Midbrain (tissue), 1 donor: ENCODE measurements around the gene CHMP4A.

Experiments used
- DNase-seq: peaks from one replicate; lab custom pipeline; 2025; lab: John Stamatoyannopoulos, UW

CHMP4A gene, protein sequence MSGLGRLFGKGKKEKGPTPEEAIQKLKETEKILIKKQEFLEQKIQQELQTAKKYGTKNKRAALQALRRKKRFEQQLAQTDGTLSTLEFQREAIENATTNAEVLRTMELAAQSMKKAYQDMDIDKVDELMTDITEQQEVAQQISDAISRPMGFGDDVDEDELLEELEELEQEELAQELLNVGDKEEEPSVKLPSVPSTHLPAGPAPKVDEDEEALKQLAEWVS

DNA sequence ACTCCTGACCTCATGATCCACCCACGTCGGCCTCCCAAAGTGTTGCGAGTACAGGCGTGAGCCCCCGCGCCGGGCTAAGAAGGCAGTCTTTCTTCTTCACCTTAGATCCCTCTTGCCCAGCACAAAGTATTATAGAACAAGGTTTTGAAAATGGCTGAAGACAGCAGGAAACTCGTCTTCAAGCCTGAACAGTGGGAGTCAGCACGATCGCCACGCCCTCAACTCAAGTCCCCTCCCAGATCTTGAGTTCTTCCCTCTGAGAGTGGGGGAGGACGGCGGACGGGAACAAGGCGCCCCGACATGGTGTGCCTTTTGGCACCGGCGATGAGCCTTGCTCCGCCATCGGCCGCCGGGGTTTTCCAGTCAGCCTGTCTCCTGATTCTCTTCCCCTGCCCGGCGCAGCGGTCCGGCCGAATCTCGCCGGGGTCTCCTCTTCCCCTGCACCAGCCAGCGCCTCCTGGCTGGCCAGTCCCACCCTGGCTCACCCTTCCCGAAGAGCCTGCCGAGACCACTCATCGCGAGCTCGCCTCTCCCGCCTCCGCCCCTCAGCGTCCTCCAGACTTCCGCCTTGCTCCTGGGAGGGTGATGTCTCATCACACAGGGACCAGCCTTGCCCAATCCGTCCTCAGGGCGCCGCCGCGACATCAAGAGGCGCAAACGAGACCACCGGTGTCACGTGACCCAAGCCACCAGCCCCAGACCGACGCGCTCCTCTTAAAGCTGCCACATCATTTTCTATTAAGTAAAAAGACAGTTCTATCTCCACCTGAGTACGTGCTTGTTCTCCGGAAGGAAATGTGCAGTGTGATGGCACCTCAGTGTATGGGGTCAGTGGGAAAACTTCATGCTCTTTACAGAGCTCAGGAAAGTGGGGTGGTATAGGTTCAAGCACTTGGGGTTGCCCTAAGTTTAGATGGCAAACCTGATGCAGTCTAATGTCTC is at the start of gene CHMP4A:
Gene CHMP4A (minus strand): TSS at position 565 of the 942 bp plus-strand sequence. CDS start 49 bp downstream, at position 516.
- DNase-seq: peak; percentile 90

DNA sequence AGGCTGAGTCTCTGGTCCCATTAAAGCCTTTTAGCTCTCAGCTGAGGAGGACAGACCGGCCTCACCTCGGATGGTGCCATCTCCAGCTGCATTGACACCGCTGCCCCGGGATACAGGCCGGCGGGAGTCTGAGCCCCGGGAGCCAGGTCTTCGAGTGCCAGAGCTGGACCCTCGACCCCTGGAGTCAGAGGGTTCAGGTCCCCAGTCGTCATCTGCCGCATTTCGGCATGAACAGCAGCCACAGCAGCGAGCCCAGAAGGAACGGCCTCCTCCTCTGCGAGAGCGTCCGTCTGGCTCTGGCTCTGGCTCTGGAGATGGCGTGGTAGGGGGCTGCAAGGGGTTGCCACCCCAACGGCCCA is 48.7 kb upstream of the CHMP4A start:
- DNase-seq: no peak

DNA sequence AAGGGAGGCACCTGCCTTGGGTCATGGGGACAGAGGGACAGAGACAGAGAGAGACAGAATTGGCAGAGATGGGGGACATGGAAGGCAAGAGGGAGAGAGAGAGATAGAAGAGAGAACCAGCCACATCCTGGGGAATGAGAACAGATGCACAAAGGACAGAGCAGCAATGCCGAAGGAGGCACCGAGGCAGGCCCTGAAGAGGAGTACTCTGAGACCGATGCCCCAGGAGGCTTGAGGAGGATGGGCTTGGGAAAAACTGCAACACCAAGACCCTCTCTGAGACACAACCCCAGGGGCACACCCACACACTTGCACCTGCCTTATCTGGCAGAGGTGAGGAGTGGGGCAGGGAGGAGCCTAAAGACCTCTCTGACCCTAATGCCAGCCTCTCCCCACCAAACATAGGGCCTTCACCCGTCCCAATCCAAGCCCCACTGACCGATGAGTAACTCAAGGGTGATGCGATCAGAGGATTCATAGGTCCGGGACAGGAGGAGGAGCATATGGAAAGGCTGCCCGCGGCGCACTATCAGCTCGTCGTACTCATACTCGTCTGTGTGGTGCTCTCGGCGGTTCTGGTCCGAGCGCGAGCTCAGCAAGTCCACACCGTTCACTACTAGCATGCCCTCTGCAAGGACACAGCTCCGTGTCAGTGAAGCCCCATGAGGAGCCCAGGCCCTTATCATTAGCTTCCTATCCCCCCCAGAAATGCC is 48.1 kb upstream of the CHMP4A start:
- DNase-seq: no peak

DNA sequence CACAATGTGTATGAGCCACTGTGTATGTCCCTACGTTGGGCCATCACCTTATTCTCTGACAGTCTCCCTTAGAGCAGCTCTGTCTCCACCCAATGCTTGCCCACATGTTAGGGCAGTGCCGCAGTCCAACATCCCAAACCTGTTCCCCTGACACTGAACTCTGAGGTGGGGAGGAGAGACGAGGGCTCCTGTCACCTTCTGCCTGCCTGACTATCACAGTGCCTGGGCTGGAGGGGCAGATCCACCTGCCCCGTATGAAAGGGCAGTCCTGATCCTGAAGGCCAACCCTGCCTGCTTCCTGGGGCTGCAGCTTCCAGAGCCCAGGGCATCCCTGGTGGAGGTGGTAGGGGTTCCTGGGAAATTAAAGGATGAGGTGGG is 47.5 kb upstream of the CHMP4A start:
- no peak for DNase-seq

DNA sequence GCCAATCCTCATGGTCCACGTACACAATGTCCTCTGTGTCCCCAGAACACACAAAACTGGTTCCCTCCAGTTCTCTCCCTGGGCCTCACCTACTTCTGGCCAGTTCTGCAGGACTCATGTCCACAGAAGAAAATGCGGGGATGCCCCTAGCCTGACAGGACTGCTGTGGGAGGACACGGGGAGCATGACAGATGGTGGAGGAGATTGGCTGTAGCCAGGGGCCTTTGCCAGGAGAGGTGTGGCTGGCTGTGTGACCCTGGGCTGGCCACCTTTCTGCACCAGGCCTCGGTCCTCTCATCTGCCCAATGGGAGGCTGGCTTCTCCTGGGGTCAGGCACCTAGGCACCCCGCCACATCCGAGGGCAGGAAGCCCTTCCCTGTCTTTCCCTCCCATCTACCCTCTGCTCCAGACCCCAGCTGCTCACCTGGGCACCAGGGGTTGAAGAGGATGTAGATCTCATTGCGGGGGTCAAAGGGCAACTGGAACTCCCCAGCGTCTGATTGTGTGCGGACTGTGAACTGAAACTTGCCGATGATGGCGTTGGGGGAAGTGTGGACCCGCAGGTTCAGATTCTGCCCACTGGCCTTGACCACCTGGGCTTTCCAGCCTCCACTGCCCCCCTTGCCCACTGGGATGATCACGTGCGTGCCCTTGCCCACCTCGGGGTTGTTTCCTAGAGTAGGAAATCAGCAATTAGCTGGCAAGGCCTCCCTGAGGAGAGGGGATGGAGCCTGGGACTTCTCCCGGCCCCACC is 46.9 kb upstream of the CHMP4A start:
- no peak for DNase-seq

DNA sequence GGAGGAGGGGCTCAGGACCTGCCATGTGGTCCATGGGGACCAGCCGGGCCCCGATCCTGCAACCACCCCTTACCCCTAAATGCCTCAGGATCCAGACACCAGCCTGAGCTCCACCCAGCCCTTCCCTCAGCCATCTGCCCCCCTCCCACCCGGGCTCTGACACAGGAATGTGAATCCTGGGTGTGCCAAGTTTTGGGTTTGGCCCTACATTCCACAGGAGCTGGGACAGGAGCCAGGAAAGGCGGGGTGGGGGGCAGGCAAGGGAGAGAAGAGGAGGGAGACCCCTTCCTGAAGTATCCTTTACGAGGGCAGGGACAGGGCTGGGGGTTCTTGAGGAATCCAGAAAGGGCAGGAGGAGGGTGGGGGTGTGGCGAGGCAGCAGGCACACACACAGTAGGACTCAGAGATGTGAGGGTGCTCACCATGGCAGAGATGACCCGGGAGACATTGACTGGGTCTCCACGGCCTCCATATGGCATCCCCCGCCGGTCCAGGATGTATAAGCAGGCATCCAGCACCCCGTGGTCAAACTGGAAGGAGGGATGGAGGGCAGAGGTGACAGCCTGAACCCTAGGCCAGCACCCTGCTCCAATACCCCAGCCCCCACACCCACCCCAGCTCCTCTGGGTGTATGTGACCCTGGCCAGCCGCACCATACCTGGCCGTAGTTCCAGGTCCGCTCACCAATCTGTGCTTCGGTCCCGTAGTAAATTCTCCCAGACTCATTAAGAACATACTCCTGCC is 46.2 kb upstream of the CHMP4A start:
- DNase-seq: no peak

DNA sequence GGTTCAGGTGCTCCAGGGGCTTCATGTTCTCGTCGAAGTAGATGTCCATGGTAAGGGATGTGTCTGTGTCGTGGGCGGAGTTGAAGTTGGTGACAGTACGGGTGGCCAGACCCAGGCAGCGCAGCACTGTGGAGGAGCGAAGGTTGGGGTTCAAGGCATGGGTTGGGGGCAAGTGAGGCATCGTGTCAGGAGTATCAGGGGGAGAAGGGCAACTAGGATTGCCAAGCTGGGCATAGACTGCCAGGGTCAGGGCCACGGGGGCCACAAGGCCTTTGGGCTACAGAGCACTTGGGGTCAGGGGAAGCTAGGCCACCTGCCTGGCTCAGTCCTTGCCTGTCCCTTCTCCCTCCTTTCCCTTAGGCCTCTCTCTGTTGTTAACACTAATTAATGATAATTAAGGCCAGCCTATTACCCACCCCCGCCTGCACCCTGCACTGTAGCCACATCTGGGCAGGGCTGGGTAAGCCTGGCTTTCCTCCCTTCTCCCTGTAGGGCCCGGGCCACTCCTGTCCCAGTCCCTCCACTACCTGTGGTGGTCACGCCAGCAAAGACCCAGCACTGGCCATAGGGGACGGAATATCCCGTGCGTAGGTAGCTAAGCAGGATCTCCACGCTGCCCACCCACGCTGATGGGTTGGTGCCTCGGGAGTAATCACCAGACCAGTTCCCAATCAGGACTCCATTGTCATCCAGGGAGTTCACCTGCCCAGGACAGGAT is 45.4 kb upstream of the CHMP4A start:
- no peak for DNase-seq

DNA sequence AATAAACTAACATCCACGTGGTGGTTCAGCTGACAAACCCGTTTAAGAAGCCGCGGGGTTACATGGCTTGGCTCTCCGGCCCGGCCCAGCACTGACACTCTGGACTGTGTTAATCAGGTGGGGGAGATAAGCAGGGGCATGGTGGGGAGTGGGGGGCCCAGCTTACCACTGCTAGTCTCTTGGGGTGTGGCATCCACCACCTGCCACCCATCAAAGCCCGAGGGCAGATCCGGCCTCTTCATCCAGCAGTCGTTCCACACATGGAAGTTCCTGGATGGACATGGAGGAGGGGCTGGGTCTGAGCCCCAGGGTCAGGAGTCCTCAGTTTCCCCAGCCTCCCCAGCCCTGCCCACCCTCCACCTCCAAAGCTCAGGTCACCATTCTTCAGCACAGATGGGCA is 44.8 kb upstream of the CHMP4A start:
- DNase-seq: no peak

DNA sequence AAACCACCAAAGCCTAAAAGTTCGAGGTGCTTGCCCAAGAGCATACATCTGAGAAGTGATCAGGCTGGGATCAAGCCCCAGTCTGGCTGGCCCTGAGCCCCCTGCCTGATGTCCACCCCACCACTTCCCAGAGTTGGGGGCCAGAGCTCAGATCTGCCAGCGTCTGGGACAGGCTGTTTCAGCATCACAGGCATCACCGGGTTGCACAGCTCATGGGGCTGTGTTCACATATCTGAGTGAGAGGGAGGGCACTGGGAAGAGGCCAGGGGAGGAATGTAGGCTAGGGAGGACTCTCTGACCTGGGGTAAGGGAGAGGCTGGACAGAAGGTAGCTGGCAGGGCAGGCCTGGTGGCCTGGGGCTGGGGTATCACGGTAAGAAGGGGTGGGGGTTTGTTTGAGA is 43.7 kb upstream of the CHMP4A start:
- no peak for DNase-seq

DNA sequence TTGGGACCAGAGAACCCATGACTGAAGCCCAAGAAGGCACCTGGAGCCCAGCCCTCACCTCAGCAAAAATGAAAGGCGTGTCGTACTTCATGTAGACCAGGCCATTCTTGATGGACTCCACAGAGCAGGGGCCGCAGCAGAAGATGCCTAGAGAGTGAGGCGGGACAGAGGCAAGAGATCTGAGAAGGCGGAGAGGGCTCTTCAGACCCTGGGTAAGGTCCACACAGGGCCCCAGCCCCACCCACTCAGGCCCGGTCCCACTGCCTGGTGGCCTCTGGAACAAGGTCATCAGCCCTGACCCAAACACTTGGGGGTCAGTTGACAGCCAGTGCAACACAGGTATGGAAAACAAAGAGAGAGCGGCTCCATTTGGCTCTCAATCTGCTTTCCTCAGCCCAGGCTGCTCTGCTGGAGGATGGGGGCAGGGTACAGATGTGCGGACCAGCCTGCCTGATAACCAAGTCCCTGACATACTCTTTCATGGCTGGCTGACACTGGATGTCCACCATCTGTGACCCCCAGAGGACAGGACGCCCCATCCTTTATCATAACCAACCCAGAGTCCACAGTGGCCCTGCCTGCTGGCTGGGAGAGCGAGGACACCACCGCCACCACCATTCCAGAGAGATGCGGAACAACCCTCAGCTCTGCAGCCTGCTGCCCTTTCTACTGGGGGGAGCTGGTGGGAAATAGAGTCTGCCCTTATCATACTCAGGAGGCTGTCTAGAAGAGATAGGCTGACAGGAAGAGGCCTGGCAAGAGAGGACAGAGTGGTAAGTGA is 42.8 kb upstream of the CHMP4A start:
- DNase-seq: no peak

DNA sequence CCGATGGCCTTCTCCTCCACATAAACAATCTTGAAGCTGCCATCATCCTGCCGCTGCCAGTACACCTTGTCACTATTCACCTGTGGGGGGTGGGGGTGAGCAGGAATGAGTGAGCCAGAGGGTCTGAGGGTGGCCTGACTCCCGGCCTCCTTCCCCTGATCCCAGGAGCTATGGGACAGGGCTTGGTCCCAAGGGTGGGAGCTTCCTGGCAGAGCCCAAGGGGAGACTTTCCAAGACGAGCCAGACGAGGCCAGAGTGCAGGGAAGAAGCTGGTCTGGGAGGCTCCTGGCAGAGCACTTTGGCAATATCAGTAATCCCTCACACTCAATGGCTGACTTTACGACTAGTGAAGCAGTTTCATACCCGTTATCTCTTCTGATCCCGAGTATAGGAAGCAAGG is 42.1 kb upstream of the CHMP4A start:
- DNase-seq: no peak

DNA sequence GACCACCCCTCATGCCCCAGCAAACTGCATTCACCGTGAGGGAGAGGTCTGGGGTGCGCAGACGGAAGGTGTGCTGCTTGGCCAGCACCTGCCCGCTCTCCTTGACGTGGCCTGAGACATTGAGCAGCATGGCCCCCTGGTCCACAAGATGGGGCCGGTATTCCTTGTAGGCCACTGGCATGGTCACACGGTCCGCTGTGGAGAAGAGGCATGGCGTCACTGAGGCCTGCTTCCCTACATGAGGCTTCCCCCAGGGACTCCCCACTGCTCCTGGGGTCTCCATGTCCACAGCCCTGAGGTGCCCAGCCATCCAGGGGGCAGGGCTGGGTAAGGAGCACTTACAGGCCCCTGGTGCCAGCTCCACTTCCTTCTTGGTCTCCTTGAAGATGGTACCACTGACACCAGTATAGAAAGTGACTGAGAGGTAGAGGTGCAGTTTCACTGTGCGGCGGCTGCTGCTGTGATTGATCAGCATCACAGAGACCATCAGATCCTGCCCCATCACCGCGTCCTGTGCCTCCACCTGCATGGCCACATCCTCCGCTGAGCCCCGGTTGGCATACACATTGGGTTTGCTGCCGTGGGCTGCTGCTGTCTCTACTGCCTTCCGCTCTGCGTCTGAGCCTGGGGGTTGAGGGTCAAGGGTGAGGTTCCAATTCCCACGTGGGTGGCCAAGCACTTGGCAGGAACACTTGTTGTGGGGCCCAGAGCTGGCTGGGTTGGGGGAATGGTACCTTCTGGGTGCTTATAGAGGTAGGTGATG is 41.5 kb upstream of the CHMP4A start:
- DNase-seq: no peak

DNA sequence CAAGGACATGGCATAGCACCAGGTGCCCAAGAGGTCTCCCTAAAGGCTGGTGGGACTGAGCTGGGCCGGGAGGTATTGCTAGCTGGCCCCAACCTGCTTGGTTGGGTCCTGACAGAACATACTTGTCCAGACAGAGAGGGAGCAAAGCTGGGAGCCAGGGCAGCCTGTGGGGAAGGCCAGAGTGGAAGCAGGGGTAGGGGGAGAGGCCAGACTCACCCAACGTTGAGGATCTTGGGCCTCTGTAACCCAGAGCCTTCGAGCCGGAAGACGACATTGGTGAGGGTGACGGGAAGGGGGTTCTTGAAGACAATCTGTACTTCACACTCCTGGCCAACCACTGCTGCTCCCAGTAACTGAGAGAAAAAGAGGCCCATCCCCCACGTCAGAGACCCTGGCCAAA is 40.6 kb upstream of the CHMP4A start:
- no peak for DNase-seq

DNA sequence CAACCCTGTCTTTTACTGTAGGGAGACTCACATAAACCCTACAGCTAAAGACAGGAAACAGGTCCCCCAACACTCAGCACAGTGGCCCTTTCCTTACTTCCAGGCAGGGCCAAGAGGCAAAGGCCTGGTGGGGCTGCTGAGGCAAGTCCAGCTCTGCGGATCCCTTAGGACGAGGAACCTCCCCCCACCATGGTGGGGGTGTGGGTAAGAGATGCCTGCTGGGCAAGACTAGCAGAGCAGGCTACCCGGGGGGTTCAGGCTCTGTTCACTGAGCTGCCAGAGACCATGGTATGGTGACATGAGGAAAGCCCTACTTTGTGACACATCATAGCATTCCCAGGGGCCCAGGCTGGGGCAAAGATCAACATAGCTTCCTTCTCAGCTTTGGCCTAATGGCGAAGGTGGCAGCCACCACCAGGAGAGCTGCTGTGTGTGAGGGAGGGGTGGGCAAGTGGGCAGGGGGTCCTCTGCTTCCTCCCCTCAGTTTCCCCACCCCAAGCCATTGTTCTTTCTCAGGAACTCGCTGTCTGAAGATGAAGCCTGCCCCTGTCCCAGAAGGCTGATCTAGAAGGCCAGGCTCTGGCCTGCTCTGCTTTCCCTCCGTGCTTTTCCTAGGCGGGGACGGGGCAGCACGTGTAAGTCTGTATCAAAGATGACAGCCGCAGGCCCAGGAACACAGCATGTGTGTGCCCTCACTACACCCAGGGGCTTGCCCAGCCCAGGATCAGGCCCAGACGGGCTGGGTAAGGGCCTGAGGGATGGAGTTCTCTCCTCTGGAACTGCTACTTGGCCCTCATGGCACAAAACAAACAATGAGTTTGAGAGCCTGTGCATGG is 39.2 kb upstream of the CHMP4A start:
- DNase-seq: no peak

DNA sequence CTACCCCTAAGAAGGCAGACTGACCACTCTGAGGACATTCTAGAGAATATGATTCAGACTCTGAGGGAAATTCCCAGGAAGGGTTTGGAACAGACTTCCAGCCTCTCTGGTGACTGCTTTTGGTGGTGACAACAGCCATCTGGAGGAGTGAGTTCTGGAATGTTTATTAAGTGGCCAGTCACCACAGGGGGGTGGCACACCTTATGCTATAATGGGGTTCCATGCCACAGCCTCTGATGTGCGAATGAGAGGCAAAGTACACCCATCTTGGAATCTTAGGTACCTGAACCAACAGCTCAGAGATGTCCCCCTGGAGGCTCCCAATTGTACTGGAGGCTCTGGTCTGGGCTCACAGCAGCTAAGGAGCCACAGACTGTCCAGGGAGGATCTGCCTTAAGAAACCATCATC is 38.6 kb upstream of the CHMP4A start:
- no peak for DNase-seq

DNA sequence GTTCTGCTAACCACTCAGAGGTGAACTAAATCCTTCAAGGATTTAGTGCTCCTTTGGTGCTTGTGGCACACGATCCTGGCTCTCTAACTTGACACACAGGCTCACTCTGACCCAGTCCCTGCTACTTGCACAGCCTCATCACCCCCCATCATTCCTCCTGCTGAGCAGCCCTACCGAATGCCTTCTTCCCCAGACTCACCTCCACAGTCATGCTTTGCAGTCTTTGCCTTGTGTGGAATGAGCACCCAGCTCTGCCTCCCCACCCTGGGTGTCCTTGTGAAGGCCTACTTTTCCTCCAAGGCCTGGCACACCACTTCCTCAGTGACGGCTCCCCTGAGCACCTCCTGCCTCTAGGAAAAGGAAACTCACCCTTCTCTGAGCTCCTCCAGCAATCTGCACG is 37.1 kb upstream of the CHMP4A start:
- no peak for DNase-seq

DNA sequence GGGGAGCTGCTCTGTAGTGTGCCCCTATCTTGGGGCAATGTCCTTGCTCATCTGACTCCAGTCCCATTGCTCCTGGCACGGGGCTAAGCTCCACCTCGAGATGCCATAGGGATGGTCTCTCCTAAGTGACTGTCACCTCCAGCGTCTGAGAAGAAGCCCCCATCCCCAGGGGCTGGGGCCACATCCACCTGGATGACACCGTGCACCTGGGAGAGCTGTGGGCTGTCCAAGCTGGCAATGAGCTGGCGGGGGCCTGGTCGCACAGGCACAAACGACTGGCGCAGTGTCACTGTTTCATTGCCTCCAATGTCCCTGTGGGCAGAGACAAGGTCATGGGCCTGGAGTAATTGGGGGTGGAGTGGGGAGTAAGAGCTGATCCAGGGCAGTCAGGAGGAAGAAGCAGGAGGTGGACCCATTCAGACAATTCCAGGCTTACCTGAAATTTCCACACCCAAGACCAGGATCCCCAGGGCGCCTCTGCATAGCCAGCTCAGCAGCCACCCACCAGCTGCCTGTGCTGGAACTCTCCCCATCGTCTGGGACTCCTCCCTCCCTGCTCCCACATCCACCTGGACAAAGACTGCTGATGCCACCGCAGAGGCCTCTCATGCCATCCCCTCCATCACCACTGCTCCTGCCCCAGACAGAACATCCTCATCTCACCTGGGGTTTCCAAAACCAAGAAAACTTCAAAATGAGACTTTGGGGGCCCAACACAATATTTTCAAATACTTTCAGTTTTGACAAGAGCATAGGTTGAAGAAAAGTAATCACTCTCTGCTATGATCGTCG is 36.1 kb upstream of the CHMP4A start:
- no peak for DNase-seq
